Nephron (organoid): ENCODE results near the gene TMEM52.

ENCODE experiments used
- H3K27ac Mint-ChIP-seq, 3 experiments: 2 replicates each; pipeline ENCODE4 v1.8.0; 2020; ENCODE audit warnings: mixed read lengths in 3 of 3, mild to moderate bottlenecking in 2 of 3, moderate library complexity in 1 of 3
- H3K27me3 Mint-ChIP-seq: 2 replicates; pipeline ENCODE4 v1.8.0; 2021; ENCODE audit warnings: low read depth, mild to moderate bottlenecking, moderate library complexity, mixed read lengths
- H3K36me3 Mint-ChIP-seq: 2 replicates; pipeline ENCODE4 v1.8.0; 2020; ENCODE audit warnings: low read depth, mixed read lengths
- H3K4me1 Mint-ChIP-seq: 2 replicates; pipeline ENCODE4 v1.8.0; 2020; ENCODE audit warnings: mixed read lengths
- H3K4me3 Mint-ChIP-seq, 3 experiments: 2 replicates each; pipeline ENCODE4 v1.8.0; 2020; ENCODE audit warnings: mild to moderate bottlenecking in 3 of 3, mixed read lengths in 3 of 3, moderate library complexity in 2 of 3
- H3K9me3 Mint-ChIP-seq: 2 replicates; pipeline ENCODE4 v1.8.0; 2020; ENCODE audit warnings: mixed read lengths
- TF ChIP-seq, protein P1 (sequence below), 3 experiments: fragments of 200-600 bp; sonication (generic); IDR thresholded peaks; one replicate each; pipeline ENCODE4 v1.5.0; 2021; ENCODE audit warnings: antibody characterized with exemption in 3 of 3; ENCODE audit not compliant: unreplicated experiment in 3 of 3

The TMEM52 gene

DNA sequence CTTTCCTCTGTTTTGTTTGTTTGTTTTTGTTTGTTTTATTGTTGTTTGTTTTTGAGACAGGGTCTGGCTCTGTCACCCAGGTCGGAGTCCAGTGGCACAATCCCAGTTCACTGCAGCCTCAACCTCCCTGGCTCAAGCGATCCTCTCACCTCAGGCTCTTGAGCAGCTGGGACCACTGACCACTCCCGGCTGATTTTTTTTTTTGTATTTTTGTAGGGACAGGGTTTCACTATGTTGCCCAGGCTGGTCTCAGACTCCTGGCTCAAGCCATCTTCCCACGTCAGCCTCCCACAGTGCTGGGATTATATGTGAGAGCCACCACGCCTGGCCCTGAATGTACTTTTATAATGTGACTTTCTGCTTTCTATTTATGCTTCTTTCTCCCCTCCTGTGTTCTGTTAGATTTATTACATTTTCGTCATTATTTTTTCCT, 9.0 kb downstream of the TMEM52 start:
- H3K36me3 Mint-ChIP-seq: no peaks in the 10 kb centered on the region
- peak overlapping the region in 2 of 3 experiments; percentile 39 to 78 for H3K27ac Mint-ChIP-seq
- TF ChIP-seq, protein P1, sequence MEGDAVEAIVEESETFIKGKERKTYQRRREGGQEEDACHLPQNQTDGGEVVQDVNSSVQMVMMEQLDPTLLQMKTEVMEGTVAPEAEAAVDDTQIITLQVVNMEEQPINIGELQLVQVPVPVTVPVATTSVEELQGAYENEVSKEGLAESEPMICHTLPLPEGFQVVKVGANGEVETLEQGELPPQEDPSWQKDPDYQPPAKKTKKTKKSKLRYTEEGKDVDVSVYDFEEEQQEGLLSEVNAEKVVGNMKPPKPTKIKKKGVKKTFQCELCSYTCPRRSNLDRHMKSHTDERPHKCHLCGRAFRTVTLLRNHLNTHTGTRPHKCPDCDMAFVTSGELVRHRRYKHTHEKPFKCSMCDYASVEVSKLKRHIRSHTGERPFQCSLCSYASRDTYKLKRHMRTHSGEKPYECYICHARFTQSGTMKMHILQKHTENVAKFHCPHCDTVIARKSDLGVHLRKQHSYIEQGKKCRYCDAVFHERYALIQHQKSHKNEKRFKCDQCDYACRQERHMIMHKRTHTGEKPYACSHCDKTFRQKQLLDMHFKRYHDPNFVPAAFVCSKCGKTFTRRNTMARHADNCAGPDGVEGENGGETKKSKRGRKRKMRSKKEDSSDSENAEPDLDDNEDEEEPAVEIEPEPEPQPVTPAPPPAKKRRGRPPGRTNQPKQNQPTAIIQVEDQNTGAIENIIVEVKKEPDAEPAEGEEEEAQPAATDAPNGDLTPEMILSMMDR (IDR thresholded peaks at IDR 0.05; ENCODE audit: unreplicated experiment in 3 of 3): no peak
- peaks cover 22% of the 10 kb centered on the region for H3K4me1 Mint-ChIP-seq
- H3K4me3 Mint-ChIP-seq: peak overlapping the region; percentile 79 to 87 (median 86)
- no peaks in the 10 kb centered on the region for H3K9me3 Mint-ChIP-seq
- H3K27me3 Mint-ChIP-seq: peaks cover 10% of the 10 kb centered on the region

DNA sequence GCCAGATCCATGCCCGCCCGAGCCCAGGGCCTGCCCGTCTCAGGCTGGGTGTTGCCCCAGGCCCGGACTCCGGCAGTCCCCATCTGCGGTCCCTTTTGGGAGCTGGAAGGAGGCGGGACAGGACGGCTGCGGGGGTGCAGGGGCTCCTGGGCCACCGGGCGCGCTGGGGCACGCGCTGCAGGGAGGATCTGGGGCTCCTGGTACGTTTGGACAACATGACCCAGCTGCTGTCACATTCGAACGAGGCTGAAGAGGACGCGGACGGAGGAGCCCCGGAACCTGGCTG, 10.6 kb downstream of the TMEM52 start:
- Mint-ChIP-seq H3K4me1 (peaks cover 13% of the 10 kb centered on the region), H3K27ac (no peak overlapping the region), H3K9me3 (no peaks in the 10 kb centered on the region), H3K36me3 (no peaks in the 10 kb centered on the region), H3K4me3 (peak overlapping the region; percentile 60 to 72 (median 70)), H3K27me3 (peaks cover 4% of the 10 kb centered on the region)
- TF ChIP-seq, protein P1 (IDR thresholded peaks at IDR 0.05; ENCODE audit: unreplicated experiment in 3 of 3): no peak

DNA sequence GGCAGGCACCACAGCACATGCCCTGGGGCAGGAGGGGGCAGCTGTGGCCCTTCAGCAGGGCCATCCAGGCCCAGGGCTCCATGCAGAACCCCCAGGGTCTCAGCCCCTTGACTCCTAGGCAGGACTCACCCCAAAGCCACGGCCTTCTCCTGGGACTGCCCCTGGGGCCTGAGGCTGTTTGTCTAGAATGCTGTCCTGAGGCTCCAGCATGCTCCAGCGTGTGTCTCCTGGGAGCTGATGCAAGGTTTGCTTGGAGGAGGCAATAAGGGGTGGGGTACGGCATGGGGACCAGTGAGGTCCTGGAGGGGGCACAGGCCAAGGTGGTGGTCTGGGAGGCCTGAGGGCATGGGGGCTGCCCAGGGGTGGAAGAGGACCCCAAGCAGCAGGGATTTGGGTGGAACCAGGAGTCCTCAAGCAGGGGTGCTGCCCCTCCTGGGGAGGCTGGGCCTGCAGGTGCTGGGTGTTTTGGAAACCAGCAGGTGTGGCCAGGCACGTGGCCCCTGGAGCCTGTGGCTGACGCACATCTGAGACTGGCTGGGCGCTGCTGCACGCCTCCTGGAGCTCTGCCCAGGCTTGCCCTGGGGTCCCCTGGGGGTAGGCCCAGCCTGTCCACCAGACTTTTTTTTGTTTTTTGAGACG, 11.9 kb downstream of the TMEM52 start:
- TF ChIP-seq, protein P1 (IDR thresholded peaks at IDR 0.05; ENCODE audit: unreplicated experiment in 3 of 3): no peak
- peaks cover 13% of the 10 kb centered on the region for H3K4me1 Mint-ChIP-seq
- peaks cover 4% of the 10 kb centered on the region for H3K27me3 Mint-ChIP-seq
- H3K4me3 Mint-ChIP-seq: peak overlapping the region in 2 of 3 experiments; percentile 50
- no peak overlapping the region for H3K27ac Mint-ChIP-seq
- no peaks in the 10 kb centered on the region for H3K36me3 Mint-ChIP-seq
- no peaks in the 10 kb centered on the region for H3K9me3 Mint-ChIP-seq

DNA sequence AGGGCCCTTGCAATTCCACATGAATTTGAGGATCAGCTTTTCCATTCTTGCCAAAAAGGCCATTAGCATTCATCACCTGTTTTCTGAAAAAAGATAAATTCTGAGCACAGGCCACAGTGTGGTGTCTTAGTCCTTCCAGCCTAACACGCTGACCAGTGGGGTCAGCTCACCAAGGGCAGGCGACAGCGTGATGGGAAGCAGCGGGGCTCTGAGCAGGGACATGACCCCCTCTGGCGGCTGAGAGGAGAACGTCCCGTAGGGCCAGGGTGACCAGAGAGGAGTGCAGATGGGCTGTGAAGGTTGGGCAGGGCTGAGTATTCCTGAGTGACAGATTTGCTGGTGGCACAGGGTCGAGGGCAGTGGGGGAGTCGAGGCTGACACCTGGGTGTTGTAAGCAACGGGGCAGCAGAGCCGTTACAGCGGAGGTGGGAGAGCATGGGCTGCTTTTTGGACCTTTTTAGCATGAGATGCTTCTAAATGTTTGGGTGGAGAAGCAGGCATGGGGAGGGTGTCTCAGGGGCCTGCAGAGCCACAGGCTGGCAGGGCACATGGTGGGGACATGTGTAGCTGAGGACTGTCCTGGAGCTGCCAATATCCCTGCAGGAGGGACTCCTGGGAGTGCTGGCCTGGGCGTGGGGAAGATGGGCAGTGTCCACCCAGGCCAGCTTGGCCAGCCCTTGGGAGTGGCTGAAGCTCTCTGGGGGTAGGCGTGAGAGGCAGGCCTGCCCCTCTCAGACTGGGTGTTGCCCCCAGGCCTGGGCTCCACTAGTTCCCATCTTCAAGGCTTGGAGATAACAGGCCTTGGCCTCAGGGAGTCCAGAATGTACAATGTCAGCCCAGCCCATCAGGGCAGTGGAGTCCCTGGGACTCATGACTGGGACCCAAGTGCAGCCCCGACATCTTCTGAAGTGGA, 12.6 kb downstream of the TMEM52 start:
- H3K36me3 Mint-ChIP-seq: no peaks in the 10 kb centered on the region
- no peaks in the 10 kb centered on the region for H3K9me3 Mint-ChIP-seq
- peak overlapping the region; percentile 16 to 59 (median 24) for H3K27ac Mint-ChIP-seq

DNA sequence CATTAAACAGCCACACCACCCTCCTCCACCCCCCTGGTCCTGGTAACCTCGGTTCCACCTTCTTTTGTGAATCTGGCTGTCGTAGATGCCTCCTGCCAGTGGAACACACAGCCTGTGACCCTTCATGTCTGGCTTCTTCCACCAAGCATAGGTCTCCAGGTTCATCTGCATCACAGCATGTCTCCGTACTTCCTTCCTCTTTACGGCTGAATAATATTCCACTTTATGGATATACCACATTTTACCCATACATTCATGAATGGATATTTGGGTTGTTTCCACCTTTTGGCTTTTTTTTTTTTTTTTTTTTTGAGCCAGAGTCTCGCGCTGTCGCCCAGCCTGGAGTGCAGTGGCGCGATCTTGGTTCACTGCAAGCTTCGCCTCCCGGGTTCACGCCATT, 15.9 kb downstream of the TMEM52 start:
- Mint-ChIP-seq H3K9me3 (no peaks in the 10 kb centered on the region), H3K36me3 (no peaks in the 10 kb centered on the region), H3K4me1 (peaks cover 6% of the 10 kb centered on the region), H3K27me3 (no peaks in the 10 kb centered on the region), H3K27ac (no peak overlapping the region), H3K4me3 (no peak overlapping the region)
- TF ChIP-seq, protein P1 (IDR thresholded peaks at IDR 0.05; ENCODE audit: unreplicated experiment in 3 of 3): no peak

More for the DNA sequence above, 12.6 kb downstream of the TMEM52 start:
- TF ChIP-seq, protein P1 (IDR thresholded peaks at IDR 0.05; ENCODE audit: unreplicated experiment in 3 of 3): peak; percentile 77 to 95 (median 91)
- H3K27me3 Mint-ChIP-seq: peaks cover 4% of the 10 kb centered on the region
- peaks cover 13% of the 10 kb centered on the region for H3K4me1 Mint-ChIP-seq
- H3K4me3 Mint-ChIP-seq: peak overlapping the region; percentile 71 to 79 (median 78)
